ENCODE data around the gene EFNB3. TPM values are rescaled to one million over a fixed set of nuclear protein-coding genes. Genes with fewer than 3 reads are reported as not detected.

EFNB3 gene
- total RNA-seq, 1 experiment from 2014 or later = 0.07 TPM

DNA sequence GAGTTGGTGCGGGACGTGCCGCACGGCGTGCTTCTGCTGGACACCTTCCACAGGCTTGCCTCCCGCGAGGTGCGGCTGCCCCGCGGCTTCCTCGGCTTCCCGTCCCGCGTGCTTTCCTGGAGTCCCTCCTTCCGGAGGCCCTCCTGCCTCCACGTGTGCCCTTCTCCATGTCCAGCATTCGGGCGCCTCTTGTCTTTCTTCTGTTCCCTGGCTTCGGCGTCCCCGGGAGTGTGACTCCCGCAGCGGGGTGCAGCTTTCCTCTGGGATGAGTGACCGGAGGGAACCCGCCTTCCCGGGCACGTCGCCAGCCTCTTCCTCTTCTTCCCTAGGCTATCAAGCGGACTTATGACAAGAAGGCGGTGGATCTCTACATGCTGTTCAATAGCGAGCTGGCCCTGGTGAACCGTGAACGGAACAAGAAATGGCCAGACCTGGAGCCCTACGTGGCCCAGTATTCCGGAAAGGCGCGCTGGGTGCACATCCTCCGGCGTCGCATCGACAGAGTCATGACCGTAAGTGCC lies 35.5 kb downstream of the EFNB3 start:
- POLR2A ChIA-PET = no interaction called here
- no TSS peak for BruUV-seq (replicated peaks)
- H3K4me3 ChIP-seq (replicated peaks in 1 of 2; ENCODE audit: low read depth in 1 of 2, low read length in 2 of 2) = no peak overlapping the region

More for the DNA sequence above, 35.5 kb downstream of the EFNB3 start:
- ChIA-PET CTCF (no interaction called here), RAD21 (ENCODE audit: low non-redundant PET in 1 of 2, low total read pairs in 2 of 2, uncharacterized antibody in 2 of 2, unreplicated experiment in 2 of 2) (no interaction called here)
- intact Hi-C loops (cut with micrococcal nuclease) = loop anchor here (5.0 kb wide), 2 partner anchors 102 to 252 kb away; no protein-coding TSS in a partner anchor
- H3K27me3 ChIP-seq (ENCODE audit: insufficient read depth, low read length) = no peaks in the 10 kb centered on the region
- no peak overlapping the region for H2AFZ ChIP-seq (ENCODE audit: low read depth, low read length, poor library complexity, severe bottlenecking)
- TF ChIP-seq ZNF274 (IDR thresholded peaks at IDR 0.05; ENCODE audit: low read depth, low read length) (no peak), ZFX (IDR thresholded peaks at IDR 0.05) (no peak), ELF1 (IDR thresholded peaks at IDR 0.05; ENCODE audit: borderline replicate concordance, low read depth) (no peak), JUND (IDR thresholded peaks at IDR 0.05) (no peak), ATF3 (IDR thresholded peaks at IDR 0.05) (no peak), POLR2A (IDR thresholded peaks at IDR 0.05; ENCODE audit: borderline replicate concordance, extremely low read depth, insufficient read depth, insufficient read length) (no peak), EZH2phosphoT487 (IDR thresholded peaks at IDR 0.05; ENCODE audit: borderline replicate concordance) (no peak), CTCF (IDR thresholded peaks at IDR 0.05 in 2 of 3, conservative IDR thresholded peaks at IDR 0.05 in 1 of 3; ENCODE audit: borderline replicate concordance in 1 of 3, insufficient read depth in 1 of 3, low read depth in 2 of 3, low read length in 2 of 3) (no peak), SRF (IDR thresholded peaks at IDR 0.05; ENCODE audit: low read depth) (no peak), ZBTB33 (IDR thresholded peaks at IDR 0.05; ENCODE audit: extremely low read depth, insufficient replicate concordance, low read length) (no peak), FOSL1 (IDR thresholded peaks at IDR 0.05; ENCODE audit: low read depth) (no peak), EGR1 (IDR thresholded peaks at IDR 0.05; ENCODE audit: low read depth) (no peak), YY1 (IDR thresholded peaks at IDR 0.05; ENCODE audit: extremely low read depth, insufficient replicate concordance, low read depth, low read length) (no peak), CEBPB (IDR thresholded peaks at IDR 0.05; ENCODE audit: low read depth) (no peak), SP1 (IDR thresholded peaks at IDR 0.05; ENCODE audit: low read depth) (no peak)
- TF ChIP-seq, protein P1, sequence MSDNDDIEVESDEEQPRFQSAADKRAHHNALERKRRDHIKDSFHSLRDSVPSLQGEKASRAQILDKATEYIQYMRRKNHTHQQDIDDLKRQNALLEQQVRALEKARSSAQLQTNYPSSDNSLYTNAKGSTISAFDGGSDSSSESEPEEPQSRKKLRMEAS (IDR thresholded peaks at IDR 0.05) = no peak
- TF ChIP-seq, protein P2, sequence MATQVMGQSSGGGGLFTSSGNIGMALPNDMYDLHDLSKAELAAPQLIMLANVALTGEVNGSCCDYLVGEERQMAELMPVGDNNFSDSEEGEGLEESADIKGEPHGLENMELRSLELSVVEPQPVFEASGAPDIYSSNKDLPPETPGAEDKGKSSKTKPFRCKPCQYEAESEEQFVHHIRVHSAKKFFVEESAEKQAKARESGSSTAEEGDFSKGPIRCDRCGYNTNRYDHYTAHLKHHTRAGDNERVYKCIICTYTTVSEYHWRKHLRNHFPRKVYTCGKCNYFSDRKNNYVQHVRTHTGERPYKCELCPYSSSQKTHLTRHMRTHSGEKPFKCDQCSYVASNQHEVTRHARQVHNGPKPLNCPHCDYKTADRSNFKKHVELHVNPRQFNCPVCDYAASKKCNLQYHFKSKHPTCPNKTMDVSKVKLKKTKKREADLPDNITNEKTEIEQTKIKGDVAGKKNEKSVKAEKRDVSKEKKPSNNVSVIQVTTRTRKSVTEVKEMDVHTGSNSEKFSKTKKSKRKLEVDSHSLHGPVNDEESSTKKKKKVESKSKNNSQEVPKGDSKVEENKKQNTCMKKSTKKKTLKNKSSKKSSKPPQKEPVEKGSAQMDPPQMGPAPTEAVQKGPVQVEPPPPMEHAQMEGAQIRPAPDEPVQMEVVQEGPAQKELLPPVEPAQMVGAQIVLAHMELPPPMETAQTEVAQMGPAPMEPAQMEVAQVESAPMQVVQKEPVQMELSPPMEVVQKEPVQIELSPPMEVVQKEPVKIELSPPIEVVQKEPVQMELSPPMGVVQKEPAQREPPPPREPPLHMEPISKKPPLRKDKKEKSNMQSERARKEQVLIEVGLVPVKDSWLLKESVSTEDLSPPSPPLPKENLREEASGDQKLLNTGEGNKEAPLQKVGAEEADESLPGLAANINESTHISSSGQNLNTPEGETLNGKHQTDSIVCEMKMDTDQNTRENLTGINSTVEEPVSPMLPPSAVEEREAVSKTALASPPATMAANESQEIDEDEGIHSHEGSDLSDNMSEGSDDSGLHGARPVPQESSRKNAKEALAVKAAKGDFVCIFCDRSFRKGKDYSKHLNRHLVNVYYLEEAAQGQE (IDR thresholded peaks at IDR 0.05; ENCODE audit: low read depth) = no peak
- H3K9me2 ChIP-seq (ENCODE audit: insufficient read depth) = no peaks in the 10 kb centered on the region
- no peaks in the 10 kb centered on the region for H3K9me3 ChIP-seq (ENCODE audit: control insufficient read depth in 1 of 2, insufficient read depth in 1 of 2, low read depth in 1 of 2, low read length in 2 of 2)
- no peak overlapping the region for H3K4me2 ChIP-seq (ENCODE audit: low read length)
- DNase-seq (ENCODE audit: low read depth, low spot score) = no peak
- no peaks in the 10 kb centered on the region for H4K20me1 ChIP-seq (ENCODE audit: insufficient read depth)
- H3K4me1 ChIP-seq (ENCODE audit: control insufficient read depth in 1 of 2, insufficient read depth in 2 of 2, low read length in 2 of 2) = peaks cover 4 to 8% of the 10 kb centered on the region in 2 experiments; a peak in 3 of 4 replicates
- no peaks in the 10 kb centered on the region for H3K79me2 ChIP-seq (ENCODE audit: insufficient read depth, low read length)
- H3K36me3 ChIP-seq (ENCODE audit: control insufficient read depth in 1 of 2, insufficient read depth in 2 of 2, low read length in 2 of 2) = no peaks in the 10 kb centered on the region
- H3K9ac ChIP-seq (ENCODE audit: low read length) = no peak overlapping the region
- ATAC-seq = no peak
- no peak overlapping the region for H3K27ac ChIP-seq (ENCODE audit: low read depth, low read length)

All from HCT116 (cell line).